ENCODE measurements around the gene CAV3.

CAV3 gene

GRCh38 chr3:8732413-8732812 lies 1.2 kb upstream of the CAV3 start:
- TF ChIP-seq CTCF (IDR thresholded peaks at IDR 0.05; ENCODE audit: low read depth, low read length, missing control alignments) = no peak
- H3K4me3 ChIP-seq (ENCODE audit: low read depth, low read length) = no peak overlapping the region
- no peak for DNase-seq
- no peak overlapping the region for H3K27ac ChIP-seq
- no peaks in the 10 kb centered on the region for H3K36me3 ChIP-seq (replicated peaks)
- H3K27me3 ChIP-seq (replicated peaks) = no peaks in the 10 kb centered on the region
- in situ Hi-C loops (cut with HindIII; ENCODE audit: low pct_ligation_motif_present, low sequenced_read_pairs) = no loop called here

- no peak overlapping the region for H3K27ac ChIP-seq
- no peak for TF ChIP-seq CTCF (IDR thresholded peaks at IDR 0.05; ENCODE audit: low read depth, low read length, missing control alignments)
- H3K36me3 ChIP-seq (replicated peaks) = no peaks in the 10 kb centered on the region
- DNase-seq = no peak
- in situ Hi-C loops (cut with HindIII; ENCODE audit: low pct_ligation_motif_present, low sequenced_read_pairs) = no loop called here
- H3K27me3 ChIP-seq (replicated peaks) = no peaks in the 10 kb centered on the region
- no peak overlapping the region for H3K4me3 ChIP-seq (ENCODE audit: low read depth, low read length)
Measured at GRCh38 chr3:8734137-8734878, 706 bp downstream of the CAV3 start.

- Histone ChIP-seq H3K4me3 (ENCODE audit: low read depth, low read length) (no peak overlapping the region), H3K36me3 (replicated peaks) (no peaks in the 10 kb centered on the region), H3K27ac (no peak overlapping the region), H3K27me3 (replicated peaks) (no peaks in the 10 kb centered on the region)
- no peak for TF ChIP-seq CTCF (IDR thresholded peaks at IDR 0.05; ENCODE audit: low read depth, low read length, missing control alignments)
- in situ Hi-C loops (cut with HindIII; ENCODE audit: low pct_ligation_motif_present, low sequenced_read_pairs) = no loop called here
- DNase-seq = no peak
Measured at GRCh38 chr3:8734908-8735307, 1.3 kb downstream of the CAV3 start.

- Histone ChIP-seq H3K27ac (no peak overlapping the region), H3K27me3 (replicated peaks) (no peaks in the 10 kb centered on the region), H3K4me3 (ENCODE audit: low read depth, low read length) (no peak overlapping the region), H3K36me3 (replicated peaks) (no peaks in the 10 kb centered on the region)
- in situ Hi-C loops (cut with HindIII; ENCODE audit: low pct_ligation_motif_present, low sequenced_read_pairs) = no loop called here
- DNase-seq = no peak
- TF ChIP-seq CTCF (IDR thresholded peaks at IDR 0.05; ENCODE audit: low read depth, low read length, missing control alignments) = no peak
Measured at GRCh38 chr3:8736436-8736835, 2.8 kb downstream of the CAV3 start.

- no peaks in the 10 kb centered on the region for H3K27me3 ChIP-seq (replicated peaks)
- no peak overlapping the region for H3K27ac ChIP-seq
- in situ Hi-C loops (cut with HindIII; ENCODE audit: low pct_ligation_motif_present, low sequenced_read_pairs) = no loop called here
- no peaks in the 10 kb centered on the region for H3K36me3 ChIP-seq (replicated peaks)
- H3K4me3 ChIP-seq (ENCODE audit: low read depth, low read length) = no peak overlapping the region
- TF ChIP-seq CTCF (IDR thresholded peaks at IDR 0.05; ENCODE audit: low read depth, low read length, missing control alignments) = no peak
- DNase-seq = no peak
Measured at GRCh38 chr3:8737301-8737700, 3.7 kb downstream of the CAV3 start.

GRCh38 chr3:8737823-8738222 lies 4.2 kb downstream of the CAV3 start:
- Histone ChIP-seq H3K36me3 (replicated peaks) (no peaks in the 10 kb centered on the region), H3K27me3 (replicated peaks) (no peaks in the 10 kb centered on the region), H3K4me3 (ENCODE audit: low read depth, low read length) (no peak overlapping the region), H3K27ac (no peak overlapping the region)
- in situ Hi-C loops (cut with HindIII; ENCODE audit: low pct_ligation_motif_present, low sequenced_read_pairs) = no loop called here
- no peak for TF ChIP-seq CTCF (IDR thresholded peaks at IDR 0.05; ENCODE audit: low read depth, low read length, missing control alignments)
- DNase-seq = no peak
